ENCODE results near the gene FBXL5.

FBXL5 gene

GRCh38 chr4:15670576-15670975 is 15.4 kb upstream of the FBXL5 start:
- H3K27ac ChIP-seq, result no peak overlapping the region
- no peak for TF ChIP-seq CTCF (IDR thresholded peaks at IDR 0.05; ENCODE audit: low read depth, low read length, missing control alignments)
- H3K4me3 ChIP-seq (ENCODE audit: low read depth, low read length), result no peak overlapping the region
- DNase-seq, result no peak
- H3K27me3 ChIP-seq (replicated peaks), result no peaks in the 10 kb centered on the region
- H3K36me3 ChIP-seq (replicated peaks), result no peaks in the 10 kb centered on the region
- in situ Hi-C loops (cut with HindIII; ENCODE audit: low pct_ligation_motif_present, low sequenced_read_pairs), result no loop called here

DNA sequence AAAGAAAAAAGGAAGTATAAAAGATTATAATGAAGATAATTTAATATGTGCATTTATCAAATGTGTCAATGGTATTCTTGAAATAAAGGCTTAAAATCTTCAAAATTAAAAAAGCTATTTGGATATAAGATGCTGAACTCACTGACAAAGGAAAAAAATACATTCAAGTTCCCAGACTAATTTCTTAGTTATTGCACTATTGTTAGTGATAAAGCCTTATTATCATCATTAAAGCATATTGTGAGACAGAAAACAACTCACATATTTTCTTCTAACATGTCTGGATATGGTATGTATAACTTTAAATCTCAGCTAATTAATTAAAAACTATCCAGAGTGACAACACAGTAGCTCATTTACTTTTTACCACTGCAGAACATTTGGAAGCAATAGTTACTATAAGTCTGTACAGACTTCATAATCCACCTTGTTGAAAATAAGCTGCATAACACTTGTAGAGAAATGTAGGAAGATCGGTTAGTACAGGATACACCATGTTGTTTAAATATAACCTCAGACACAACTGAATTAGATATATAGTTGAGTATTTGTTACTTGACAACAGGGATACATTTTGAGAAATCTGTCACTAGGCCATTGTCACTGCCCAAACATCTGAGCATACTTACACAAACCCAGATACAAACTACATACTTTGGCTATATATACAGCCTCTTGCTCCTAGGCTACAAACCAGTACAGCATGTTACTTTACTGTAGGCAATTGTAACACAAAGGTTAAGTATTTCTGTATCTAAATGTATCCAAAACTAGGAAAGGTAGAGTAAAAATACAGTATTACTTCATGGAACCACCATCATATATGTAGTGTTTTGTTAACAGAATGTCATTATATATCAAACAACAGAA is 13.6 kb upstream of the FBXL5 start:
- Histone ChIP-seq H3K36me3 (replicated peaks) (no peaks in the 10 kb centered on the region), H3K4me3 (ENCODE audit: low read depth, low read length) (no peak overlapping the region), H3K27ac (no peak overlapping the region), H3K27me3 (replicated peaks) (no peaks in the 10 kb centered on the region)
- in situ Hi-C loops (cut with HindIII; ENCODE audit: low pct_ligation_motif_present, low sequenced_read_pairs), result no loop called here
- DNase-seq, result no peak
- no peak for TF ChIP-seq CTCF (IDR thresholded peaks at IDR 0.05; ENCODE audit: low read depth, low read length, missing control alignments)

DNA sequence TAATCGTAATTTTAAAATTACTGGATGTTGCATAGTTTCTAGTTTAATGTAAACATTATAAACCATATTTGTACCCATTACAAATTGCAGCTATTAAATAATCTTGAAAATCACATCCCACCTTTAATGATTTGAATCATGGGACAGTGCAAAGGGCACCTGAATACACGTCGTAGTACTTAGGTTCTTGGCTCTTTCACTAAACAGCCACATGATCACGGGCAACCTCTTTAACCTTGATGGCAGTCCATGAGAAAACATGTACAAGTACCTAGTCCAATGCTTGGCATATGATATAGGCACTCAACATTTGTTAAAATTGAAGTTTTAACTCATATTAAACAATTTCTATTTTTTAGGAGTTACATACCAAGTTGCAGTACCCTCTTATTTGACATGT is 11.8 kb upstream of the FBXL5 start:
- Histone ChIP-seq H3K36me3 (replicated peaks) (no peaks in the 10 kb centered on the region), H3K27ac (no peak overlapping the region), H3K27me3 (replicated peaks) (no peaks in the 10 kb centered on the region), H3K4me3 (ENCODE audit: low read depth, low read length) (no peak overlapping the region)
- no peak for DNase-seq
- in situ Hi-C loops (cut with HindIII; ENCODE audit: low pct_ligation_motif_present, low sequenced_read_pairs), result no loop called here
- TF ChIP-seq CTCF (IDR thresholded peaks at IDR 0.05; ENCODE audit: low read depth, low read length, missing control alignments), result no peak

DNA sequence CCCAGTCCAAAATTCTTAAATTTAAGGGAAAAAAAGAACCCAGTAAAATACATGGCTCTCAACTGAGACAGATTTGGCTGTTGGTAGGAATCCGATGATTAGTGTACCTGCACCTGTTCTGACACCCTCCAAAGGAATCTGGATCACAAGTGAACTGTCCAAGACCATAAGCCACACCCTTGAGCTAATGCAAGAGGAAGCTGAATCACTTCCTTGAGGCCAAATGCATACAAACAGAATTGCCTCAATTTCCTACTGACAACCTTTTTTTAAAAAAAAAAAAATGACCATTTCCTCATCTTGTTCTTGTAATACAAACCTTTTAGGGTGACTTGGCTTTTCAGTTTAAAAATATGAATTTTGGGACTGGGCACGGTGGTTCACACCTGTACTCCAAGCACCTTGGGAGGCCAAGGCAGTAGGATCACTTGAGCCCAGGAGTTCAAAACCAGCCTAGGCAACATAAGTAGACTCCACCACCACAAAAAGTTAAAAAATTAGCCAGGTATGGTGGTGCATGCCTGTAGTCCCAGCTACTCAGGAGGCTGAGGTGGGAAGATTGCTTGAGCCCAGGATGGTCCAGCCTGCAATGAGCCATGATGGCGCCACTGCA is 10.7 kb upstream of the FBXL5 start:
- no peak for TF ChIP-seq CTCF (IDR thresholded peaks at IDR 0.05; ENCODE audit: low read depth, low read length, missing control alignments)
- Histone ChIP-seq H3K36me3 (replicated peaks) (no peaks in the 10 kb centered on the region), H3K27me3 (replicated peaks) (no peaks in the 10 kb centered on the region), H3K4me3 (ENCODE audit: low read depth, low read length) (no peak overlapping the region), H3K27ac (no peak overlapping the region)
- in situ Hi-C loops (cut with HindIII; ENCODE audit: low pct_ligation_motif_present, low sequenced_read_pairs), result no loop called here
- DNase-seq, result no peak

DNA sequence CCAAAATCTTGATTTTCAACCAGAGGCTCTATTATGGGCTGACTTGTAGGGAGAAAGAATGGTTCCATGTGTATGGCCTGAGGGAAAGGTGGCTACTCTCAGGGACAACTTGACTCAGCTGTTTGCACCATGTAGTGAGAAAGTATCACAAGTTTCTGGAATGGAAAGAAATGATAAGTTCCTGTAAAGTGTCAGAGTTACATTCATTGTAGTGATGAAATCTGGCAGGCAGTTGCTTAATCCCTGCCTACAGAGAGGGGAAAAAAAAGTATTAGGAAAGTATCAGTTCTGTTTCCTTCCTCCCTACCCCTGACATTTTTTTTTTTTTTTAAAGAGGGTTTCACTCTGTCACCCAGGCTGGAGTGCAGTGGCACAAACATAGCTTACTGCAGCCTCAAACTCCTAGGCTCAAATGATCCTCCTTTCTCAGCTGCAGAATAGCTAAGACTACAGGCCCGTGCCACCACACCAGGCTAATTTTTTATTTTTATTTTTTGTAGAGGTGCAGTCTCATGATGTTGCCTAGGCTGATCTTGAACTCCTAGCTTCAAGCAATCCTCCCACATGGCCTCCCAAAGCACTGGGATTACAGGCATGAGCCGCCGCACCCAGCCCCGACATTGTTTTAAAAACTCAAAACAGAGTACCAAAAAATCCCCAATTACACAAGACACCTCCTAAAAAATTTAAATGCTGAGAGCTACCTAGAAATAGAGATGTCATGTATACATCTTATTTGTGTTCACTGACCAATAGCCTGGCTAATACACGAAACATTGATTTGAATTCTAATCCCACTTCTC is 4.8 kb upstream of the FBXL5 start:
- H3K36me3 ChIP-seq (replicated peaks), result no peaks in the 10 kb centered on the region
- H3K27ac ChIP-seq, result no peak overlapping the region
- H3K4me3 ChIP-seq (ENCODE audit: low read depth, low read length), result no peak overlapping the region
- no peak for DNase-seq
- H3K27me3 ChIP-seq (replicated peaks), result no peaks in the 10 kb centered on the region
- in situ Hi-C loops (cut with HindIII; ENCODE audit: low pct_ligation_motif_present, low sequenced_read_pairs), result no loop called here
- TF ChIP-seq CTCF (IDR thresholded peaks at IDR 0.05; ENCODE audit: low read depth, low read length, missing control alignments), result no peak
